UCSD-AML1 (cell line): Measurements from ENCODE around the gene RASL12.
"Not testable (repeated sequence)": the region's sequence is repeated elsewhere in the genome, so short reads cannot be mapped to it uniquely, and the experiment has no call there.

Source experiments
- DNase-seq: peaks from one replicate; lab custom pipeline; 2025; ENCODE audit not compliant: unreplicated experiment; lab: John Stamatoyannopoulos, UW

Gene RASL12, protein sequence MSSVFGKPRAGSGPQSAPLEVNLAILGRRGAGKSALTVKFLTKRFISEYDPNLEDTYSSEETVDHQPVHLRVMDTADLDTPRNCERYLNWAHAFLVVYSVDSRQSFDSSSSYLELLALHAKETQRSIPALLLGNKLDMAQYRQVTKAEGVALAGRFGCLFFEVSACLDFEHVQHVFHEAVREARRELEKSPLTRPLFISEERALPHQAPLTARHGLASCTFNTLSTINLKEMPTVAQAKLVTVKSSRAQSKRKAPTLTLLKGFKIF

DNA sequence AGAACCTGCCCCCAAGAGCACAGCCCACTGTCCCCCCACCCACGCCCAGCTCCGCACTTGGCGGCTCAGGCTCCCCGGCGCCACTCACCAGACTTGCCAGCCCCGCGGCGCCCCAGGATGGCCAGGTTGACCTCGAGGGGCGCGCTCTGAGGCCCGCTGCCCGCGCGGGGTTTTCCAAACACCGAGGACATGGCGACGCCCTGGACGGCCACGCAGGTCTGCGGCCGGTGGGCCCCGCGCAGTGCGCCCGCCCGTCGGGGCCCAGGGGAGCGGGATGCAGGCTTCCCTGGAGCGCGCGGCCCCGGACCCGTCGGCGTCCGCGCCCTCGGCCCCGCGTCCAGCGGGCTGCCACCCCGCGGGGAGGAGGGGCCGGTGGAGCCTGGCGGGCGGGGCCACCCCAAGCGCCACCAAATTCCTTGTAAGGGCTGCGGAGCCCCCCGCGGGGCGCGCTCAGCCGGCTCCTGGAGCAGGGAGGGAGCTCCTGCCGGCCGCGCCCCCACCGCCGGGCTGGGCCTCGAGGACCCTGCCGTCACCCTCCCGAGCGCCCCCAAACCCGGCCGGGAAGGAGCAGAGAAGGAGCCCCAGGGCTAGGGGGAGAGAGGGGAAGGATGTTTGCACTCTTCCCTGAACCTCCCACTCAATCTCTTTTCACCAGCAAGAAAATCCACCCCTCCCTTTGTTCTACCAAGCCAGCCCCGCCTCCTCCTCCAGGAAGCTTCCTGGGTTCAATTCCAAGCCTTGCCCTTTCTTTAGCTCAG, at the start of gene RASL12:
Gene RASL12, minus strand, starts transcription at position 347 of the 758 bp plus-strand sequence. Its CDS starts 156 bp downstream, at position 191.
- DNase-seq = no peak

DNA sequence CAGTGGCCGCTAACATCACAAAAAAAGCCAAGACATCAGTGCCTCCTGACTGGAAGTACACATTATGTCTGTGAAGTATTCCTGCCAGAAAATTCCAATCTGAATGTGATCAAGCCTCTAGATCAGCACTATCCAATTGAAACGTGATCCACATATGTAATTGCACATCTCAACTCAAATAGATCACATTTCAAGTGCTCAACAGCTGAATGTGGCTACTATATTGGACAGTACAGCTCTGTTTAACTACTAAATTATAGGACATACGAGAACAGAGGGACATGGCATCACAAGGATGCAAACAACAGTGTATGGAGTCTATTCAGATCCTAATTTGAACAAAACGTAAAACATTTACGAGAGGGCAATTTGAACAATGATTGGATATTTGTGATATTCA, 47.8 kb upstream of the RASL12 start:
- no peak for DNase-seq

DNA sequence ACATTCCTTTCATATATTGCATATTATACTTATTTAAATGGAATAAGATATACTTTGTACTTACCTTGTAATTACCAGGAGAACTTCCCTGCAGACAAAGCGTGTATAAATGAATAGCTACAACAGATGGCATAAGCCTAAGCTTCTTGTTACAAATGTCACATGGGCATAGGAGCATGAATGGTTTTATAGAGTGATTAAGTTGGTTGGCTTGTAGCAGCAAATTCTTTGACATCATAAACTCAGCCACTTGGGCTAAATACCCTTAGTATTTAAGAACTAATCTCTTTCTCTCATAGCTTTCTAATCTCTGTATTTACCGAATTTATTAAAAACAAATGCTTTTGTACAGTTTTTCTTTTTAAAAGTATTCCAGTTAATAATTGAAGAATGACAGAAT, 47.3 kb upstream of the RASL12 start, which contains the start of gene UBAP1L:
Gene UBAP1L, minus strand, starts transcription at position 115 of the 400 bp plus-strand sequence. CDS start 8,985 bp downstream, outside the sequence.
- no peak for DNase-seq

DNA sequence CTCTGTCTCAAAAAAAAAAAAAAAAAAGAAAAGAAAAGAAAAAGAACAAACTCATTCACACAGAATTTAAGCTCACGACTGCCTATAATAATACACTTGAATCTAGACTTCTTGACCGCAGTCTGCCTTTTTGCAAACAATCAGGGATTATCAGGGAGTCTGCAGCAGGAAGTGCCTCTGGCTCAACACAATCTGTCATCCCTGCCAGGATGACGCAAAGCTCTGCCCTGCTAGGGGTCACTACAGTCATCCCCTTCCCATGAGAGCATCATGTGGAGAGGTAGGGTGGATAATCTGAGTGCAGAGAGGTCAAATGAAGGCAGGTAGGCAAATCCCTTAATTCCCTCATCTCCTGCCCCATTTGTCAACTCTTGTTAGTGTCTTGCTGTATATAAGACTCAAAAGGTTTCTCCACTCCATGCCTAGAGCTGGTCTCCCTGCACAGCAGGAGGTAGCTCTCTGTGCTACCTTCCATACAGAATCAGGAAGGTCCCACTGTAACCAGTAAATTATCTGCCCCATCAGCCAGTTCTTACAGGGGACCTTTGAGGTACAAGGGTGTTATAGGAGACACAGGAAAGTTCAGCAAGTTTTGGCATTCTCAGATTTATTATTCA, 43.0 kb upstream of the RASL12 start:
- no peak for DNase-seq

DNA sequence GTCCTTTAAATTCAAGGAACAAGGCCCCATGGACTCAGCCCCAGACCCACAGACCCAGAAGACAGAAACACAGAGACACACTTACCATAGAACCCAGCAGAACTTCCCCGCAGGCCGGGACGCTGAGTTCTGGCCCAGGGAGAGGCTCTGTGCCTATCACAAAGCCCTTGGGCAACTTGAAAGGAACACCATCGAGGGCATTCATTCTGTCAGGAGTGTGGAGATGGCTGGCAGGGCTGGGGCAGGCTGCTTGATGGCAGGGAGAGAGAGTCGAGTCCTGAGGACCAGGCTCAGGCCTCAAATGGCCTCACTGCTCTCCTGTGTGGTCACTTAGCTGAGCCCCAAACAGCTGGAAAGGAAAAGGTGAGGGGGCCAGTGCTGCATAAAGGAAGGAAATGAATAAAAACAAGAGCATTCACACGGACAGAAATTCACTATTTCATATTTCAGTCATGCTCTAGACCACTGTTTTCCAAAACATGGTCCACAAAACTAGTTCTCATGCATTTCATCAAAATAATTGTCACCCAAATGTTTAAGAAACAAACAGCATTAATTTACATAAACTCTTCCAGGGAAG, 38.3 kb upstream of the RASL12 start:
- no peak for DNase-seq

DNA sequence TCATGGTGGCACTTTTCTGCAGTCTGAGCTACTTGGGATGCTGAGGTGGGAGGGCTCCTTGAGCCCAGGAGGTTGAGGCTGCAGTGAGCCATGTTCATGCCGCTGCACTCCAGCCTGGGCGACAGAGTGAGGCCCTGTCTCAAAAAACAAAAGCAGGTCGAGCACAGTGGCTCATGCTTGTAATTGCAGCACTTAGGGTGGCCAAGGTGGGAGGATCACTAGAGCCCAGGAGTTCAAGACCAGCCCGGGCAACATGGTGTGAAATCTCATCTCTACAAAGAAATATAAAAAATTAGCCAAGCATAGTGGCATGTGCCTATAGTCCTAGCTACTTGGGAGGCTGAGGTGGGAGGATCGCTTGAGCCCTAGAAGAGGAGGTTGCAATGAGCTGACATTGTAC, 37.2 kb upstream of the RASL12 start:
- no peak for DNase-seq

DNA sequence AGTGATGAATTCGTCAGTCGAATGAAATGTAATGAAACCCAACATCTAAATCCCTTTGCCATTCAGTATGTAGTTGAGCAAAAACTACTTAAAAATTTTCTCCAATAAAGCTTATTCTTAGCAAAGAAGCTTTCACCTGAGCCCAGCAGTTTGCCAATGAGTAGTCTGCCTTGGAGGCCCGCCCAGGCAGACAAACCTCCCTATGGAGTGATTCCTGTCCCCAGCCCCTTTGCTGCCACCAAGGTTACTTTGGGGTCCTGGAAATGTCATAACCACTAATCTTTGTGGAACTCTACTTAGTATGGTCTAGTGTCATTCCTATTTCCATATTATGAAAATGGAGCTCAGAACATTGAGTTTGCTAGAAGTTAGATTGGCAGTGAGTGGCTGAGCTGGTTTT, 35.1 kb upstream of the RASL12 start:
- no peak for DNase-seq

DNA sequence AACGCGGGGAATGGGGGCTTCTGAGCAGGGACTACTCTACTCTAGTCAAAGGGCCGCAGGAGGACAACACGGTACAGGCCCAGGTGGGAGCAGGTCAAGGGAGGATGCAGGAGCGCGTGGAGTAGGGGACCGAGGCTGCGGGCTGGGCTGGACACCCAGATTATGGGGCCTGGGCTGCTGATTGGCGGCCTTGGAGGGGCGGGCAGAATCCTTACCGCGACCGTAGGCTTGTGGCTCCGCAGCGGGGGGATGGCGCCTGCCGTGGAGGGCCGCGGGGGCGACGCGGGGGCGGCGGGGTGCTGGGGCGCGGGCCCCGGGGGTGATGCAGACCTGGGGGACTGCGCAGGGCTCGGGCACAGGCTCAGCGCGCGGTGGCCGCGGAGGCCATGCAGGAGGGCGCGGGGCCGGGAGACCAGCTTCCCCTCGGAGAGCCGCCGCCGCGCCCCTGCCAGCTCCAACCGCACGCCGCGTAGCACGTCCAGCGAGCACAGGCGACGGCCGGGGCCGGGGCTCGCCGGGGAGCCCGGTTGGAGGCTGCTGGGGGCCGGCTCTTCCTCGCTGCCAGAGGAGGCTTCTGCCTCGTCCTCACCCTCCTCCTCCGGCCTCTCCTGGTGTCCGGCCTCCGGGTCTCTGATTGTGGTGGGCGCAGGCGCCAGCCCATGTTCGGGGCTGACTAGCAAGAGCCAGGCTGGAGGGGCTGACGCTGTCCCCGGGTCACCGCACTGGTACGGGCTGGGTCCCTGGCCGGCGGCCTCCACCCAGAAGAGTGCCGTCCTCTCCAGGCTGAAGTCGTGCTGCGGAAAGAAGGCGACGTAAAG, 34.3 kb upstream of the RASL12 start:
- no peak for DNase-seq

DNA sequence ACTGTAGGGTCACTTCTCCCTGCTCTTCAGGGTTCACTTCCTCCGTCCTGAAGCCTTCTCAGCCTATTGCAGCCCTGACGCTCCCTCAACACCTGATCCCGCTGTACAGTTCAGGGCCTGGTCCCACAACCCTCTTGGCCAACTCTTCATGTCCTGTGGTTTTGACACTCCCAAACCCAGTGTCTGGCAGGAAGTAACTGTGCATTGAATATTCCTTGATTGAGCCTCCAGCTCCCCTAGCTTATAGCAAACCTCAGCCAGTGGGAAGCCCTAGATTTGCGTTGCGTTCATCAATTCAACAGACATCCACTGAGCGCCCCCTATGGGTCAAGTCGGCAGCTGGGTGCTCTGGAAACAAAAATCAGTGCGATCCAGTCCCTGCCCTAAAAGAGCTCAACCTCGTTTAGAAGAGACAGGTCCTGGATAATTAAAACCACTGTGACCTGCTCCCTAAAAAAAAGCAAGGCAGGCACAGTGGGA, 33.7 kb upstream of the RASL12 start:
- peak; percentile 60 for DNase-seq

DNA sequence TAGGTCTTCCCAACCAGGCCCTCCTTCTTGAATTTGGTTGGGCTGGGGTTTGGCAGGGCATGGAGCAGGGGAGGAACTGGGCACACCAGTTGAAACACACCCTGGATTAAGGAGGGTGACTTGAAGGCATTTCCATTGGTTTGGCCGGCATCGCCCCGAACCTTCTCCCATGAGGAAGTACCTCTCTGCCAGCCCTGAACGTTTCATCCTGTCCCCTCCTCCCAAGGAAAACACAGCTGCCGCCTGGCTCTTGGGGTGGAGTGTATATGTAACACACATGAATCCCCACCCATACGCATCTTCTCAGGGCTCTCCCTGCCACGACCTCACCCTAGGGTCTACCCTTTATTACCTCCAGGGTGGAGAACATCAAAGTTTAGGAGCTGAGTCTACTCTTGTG, 32.7 kb upstream of the RASL12 start:
- no peak for DNase-seq

DNA sequence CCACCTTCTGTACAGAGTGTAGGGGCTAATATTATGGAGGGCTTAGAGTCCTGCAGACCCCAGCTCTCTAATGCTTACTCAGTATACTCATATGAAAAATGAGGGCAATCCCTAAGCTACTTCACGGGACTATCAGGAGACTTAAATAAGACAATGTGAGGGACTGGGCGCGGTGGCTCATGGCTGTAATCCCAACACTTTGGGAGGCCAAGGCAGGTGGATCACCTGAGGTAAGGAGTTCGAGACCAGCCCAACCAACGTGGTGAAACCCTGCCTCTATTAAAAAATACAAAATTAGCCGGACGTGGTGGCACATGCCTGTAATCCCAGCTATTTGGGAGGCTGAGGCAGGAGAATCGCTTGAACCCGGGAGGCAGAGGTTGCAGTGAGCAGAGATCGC, 32.0 kb upstream of the RASL12 start:
- DNase-seq = not testable (repeated sequence)

DNA sequence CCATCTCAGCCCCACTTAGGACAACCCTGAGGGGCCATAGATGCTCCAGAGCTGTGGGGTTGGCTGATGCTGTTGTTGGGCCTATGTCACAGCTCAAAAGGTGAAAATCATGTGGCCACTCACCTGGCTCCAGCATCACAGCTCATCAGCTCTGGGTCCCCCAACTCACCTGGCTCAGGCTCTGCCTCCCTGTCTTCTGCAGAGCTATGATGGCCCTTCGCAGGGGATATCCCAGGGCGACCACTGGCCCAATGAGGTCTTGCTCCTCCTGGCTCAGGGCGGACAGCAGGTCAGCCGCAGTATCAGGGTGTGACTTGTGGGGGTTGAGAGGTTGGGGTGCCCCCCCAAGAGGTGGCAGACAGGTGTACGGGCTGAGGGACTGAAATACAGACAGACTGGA, 31.5 kb upstream of the RASL12 start:
- no peak for DNase-seq

DNA sequence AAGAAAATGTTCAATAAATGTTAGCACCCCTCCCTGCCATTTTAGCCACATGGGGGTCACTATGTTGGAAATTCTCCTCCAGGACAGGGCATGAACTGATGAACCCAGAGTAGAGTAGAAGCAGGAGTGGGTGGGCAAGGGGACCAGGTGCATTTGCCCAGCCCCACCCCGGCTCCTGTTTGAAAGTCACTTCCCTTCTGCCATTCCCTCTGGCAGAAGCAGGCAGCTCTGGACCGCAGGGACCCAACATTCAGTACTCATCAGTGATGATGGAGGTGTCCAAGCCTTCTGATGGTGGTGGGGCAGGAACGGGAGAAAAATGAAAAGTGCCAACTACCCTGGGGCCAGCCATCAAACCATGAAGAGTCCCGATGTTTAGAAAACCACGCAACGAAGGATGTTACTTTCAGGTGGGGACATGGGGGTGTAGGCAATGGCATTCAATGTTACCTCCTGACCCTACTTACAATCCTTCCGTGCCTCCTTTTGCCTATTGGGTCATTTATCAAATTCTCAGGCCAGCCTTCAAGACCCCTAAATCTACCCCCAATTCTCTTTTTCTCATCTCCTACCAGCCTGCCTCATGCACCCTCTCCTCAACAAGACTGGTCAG, 30.0 kb upstream of the RASL12 start:
- DNase-seq = no peak

DNA sequence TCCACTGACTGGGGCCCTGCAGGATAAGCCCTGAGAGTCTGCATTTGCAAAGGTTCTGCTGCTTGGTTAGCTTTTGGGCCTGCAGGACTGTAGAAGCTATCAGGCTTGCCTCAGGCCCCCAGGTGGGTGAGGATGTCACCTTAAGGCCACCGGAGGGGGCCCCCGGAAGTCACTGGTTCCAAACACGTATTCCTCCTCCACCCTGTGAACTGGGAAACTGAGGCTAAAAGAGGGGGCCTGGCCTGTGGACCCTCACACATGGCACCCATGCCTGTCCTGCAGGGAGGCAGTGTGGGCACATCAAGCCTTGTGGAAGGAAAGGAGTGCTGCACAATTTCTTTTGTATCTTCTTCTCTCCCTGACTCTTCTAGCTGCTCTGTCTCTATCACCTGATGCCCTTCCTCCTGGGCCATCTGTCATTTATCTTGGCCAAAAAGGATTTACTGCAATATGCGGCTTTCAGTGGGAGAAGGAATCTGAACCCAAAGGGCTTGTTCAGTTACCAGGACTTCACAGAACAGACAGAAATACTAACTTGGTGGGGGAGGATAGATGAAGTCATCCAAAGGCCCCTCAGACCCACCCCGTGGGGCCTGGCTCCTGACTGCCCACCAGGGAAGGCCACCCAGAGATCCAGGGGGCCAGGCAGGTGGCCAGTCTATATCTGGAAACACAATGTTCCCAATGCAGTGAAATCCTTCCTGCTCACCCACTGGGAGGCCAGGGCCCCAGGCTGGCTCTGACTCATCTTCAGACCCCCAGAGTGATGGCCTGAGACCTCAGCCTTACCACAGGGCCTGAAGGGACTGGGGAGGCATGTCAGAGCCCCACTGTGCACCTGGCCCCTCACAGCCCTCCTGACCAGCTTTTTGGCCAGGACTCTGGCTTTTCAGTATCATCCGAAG, 28.9 kb upstream of the RASL12 start:
- DNase-seq = no peak

DNA sequence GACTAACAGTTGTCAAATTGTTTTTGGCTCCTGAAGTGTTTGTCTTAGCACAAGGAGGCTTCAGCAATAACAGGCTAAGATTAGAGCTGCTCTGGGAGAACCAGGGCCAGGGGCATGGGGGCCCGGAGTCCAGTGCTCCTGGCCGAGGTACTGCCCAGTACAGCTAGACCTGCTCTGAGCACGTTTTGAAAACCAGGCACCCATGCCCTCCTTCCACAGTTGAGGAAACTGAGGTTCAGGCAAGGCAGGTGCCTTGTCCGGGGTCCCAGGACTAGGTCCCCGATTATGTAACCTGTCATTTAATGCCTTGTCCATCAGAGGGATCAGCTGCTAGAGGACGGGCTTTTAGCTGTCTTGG, 27.9 kb upstream of the RASL12 start:
- no peak for DNase-seq

DNA sequence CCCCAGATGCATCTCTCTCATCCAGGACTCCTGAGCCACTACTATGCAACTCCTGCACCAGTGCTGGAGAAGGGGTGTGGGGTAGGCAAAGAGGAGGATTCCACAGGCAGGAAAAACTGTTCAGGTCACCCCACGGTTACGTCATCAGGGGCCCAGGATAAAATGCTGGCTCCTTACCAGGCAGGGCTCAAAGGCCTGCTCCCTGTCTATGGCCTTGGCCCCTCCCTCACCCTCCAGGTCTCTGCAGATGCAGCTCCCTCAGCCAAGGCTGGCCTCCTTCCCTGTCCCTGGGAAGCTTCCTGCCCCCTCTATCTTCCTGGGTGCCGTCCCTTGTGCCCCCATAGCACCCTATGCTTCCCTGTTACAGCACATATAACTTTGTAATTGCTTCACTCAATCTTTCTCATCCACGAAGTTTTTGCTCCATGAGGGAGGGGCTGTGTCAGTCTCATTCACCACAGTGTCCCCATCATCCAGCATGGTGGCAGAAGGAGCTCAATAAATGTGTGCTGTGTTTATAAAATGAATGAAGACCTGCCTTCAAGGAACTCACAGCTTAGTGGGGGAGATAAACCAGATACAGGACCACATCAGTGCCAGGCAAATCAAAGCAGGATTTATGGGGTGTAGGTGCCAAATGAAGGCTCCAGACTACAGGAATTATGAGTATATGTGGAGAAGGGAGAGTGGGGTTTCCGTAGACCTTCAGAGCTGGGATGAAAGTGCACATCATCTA, 27.4 kb upstream of the RASL12 start:
- no peak for DNase-seq

DNA sequence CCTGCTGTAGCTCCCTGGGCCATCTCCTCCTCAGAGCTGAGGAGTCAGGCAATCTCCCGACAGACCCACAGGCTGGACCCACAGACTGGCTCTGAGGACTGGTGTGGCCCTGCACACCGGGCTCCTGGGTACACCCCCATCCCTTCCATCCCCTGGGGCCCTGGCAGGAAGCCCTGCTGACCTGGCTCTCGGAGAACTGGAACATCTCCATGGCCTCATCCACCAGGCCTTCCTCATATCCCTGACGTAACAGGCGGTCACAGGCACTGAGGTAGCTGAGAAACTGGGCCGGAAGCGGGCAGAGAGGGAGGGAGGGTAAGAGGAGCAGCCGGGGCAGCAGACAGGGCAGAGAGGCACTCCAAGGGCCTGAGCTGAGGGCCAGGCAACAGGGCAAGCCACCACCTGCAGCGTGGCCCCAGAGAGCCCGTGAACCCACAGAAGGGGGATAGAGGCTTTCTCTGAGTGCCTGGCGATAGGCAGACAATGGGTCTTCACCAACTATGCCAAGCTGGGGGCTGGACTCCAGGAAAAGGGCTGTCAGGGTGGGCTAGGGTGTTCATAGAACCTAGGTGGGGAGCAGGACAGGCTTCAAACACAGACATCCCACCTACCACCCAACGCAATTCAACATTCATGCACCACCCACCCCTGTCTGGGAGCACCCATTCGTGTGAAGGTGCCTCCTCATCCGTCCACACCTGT, 26.7 kb upstream of the RASL12 start:
- DNase-seq = no peak

DNA sequence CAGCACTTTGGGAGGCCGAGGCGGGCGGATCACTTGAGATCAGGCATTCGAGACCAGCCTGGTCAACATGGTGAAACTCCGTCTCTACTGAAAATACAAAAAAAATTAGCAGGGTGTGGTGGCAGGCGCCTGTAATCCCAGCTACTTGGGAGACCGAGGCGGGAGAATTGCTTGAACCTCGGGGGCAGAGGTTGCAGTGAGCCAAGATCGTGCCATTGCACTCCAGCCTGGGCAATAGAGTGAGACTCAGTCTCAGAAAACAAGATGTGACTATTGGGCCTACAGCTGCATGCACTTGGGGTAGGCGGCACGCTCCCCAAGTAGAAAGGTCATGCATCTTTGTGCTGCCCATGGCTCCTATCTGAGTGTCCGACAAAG, 26.0 kb upstream of the RASL12 start:
- DNase-seq = not testable (repeated sequence)
